ENCODE data around the gene ZNF780A. TPM values are rescaled to one million over a fixed set of nuclear protein-coding genes. Genes with fewer than 3 reads are reported as not detected.

Gene ZNF780A
- 2.2 and 9.3 TPM in 2 replicates for polyA plus RNA-seq

DNA sequence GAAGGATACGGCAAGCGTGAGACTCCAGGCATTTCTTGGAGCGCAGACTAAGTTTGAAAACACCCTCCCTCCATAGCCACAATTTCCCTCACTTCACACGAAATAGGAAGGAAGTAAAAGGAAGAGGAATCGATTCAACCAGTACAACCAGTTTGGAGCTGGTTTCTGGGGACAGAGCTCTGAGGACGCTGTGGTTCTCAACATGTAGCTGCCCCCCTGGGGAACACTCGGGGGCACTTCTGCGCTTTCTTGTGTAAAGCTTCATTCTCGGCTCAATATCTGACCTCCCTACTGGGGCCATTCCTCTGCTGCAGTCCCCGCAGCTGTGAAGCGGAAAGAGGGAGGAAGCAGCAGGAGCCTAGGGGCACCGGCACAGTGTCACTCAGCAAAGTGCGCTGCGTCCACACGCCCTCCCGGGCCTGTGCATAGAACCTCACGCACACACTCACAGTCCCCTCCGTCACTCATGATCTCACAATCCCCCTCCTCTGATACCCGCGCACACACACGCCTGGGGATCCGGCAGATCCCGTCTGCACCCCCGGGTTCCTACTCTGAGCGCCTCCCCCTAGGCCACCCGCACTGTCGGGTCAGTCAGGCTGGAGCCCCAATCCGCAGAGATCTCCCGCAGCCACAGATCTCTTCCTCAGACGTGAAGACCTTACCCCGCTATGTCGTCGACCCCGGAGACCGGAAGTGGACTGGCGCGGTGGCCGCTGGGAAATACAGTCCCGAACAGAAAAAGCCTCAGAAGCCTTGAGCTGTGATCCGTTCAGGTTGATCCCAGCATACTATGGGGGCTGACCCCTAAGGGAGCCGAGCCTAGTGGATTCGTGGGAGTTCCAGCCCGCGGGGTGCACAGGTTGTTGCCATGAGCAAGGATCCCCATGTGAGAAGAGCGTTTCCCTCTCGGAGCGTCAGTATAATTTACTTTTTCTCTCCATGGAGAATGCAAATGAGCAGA is at the start of gene ZNF780A:
Gene ZNF780A, minus strand, starts transcription at position 703 of the 964 bp plus-strand sequence. CDS start 6,190 bp downstream, outside the sequence.

DNA sequence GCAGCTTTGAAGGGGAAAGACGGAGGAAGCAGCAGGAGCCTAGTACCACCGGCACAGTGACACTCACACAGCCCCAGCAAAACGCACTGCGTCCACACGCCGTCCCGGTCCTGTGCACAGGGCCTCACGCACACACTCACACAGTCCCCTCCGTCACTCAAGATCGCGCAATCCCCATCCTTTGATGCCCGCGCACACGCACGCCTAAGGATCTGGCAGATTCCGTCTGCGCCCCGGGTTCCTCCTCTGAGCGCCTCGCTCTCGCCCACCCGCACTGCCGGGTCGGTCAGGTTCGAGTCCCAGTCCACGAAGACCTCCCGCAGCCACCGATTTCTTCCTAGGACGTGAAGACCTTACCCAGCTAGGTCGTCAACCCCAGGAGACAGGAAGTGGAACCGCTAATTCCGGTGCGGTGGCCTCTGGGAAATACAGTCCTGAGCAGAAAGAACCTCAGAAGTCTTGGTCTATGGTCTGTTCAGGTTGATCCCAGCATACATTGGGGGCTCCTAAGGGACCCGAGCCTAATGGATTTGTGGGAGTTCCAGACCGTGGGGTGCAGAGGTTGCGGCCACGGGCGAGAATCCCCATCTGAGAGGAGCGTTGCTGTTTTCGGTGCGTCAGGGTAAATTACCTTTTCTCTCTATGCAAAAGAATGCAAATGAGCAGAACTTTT is 34.8 kb downstream of the ZNF780A start, which contains the start of gene ZNF780B:
Gene ZNF780B, minus strand, starts transcription at position 400 of the 673 bp plus-strand sequence. CDS start 5,899 bp downstream, outside the sequence.

Other genes with a start within 250 kb of the ZNF780A start
- 30.2 and 31.6 TPM in 2 replicates for gene FBL, start 244.6 kb downstream of the ZNF780A start, polyA plus RNA-seq
- 0.03 TPM in 1 of 2 replicates, not detected in the other for gene FCGBP, start 156.3 kb downstream of the ZNF780A start, polyA plus RNA-seq
- gene PSMC4, start 119.8 kb downstream of the ZNF780A start, polyA plus RNA-seq: 56.1 and 88.5 TPM in 2 replicates
- gene ZNF546, start 93.9 kb downstream of the ZNF780A start, polyA plus RNA-seq: 2.0 and 3.6 TPM in 2 replicates
- gene ZNF780B, start 34.7 kb downstream of the ZNF780A start, polyA plus RNA-seq: 4.0 and 10.3 TPM in 2 replicates
- not detected in 2 replicates for gene MAP3K10, start 100.5 kb upstream of the ZNF780A start, polyA plus RNA-seq
- 1.6 and 14.9 TPM in 2 replicates for gene TTC9B, start 127.4 kb upstream of the ZNF780A start, polyA plus RNA-seq
- 0.73 TPM in 1 of 2 replicates, not detected in the other for gene CCNP, start 135.7 kb upstream of the ZNF780A start, polyA plus RNA-seq
- gene AKT2, start 194.4 kb upstream of the ZNF780A start, polyA plus RNA-seq: 1.6 and 2.2 TPM in 2 replicates